HG02798 (cell line): ENCODE data around the gene THNSL1.

Source experiments
- ATAC-seq: cut with Tn5 transposase; IDR thresholded peaks from one replicate; pipeline ENCODE4 v1.9.1; 2021; ENCODE audit warnings: mild to moderate bottlenecking; ENCODE audit not compliant: unreplicated experiment, poor library complexity

The THNSL1 gene

DNA sequence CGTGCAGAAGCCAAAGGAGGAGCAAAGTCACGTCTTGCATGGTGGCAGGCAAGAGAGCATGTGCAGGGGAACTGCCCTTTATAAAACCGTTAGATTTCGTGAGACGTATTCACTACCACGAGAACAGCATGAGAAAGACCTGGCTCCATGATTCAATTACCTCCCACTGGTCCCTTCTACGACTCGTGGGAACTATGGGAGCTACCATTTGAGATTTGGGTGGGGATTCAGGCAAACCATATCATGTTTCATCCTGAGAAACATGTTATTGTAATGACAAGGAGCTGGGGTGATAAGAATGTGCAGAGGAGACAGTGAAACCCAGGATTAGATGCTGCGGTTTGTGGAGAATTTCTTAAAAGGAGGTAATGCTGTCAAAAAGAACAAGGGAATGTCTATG is 34.0 kb downstream of the THNSL1 start:
- ATAC-seq, result no peak

DNA sequence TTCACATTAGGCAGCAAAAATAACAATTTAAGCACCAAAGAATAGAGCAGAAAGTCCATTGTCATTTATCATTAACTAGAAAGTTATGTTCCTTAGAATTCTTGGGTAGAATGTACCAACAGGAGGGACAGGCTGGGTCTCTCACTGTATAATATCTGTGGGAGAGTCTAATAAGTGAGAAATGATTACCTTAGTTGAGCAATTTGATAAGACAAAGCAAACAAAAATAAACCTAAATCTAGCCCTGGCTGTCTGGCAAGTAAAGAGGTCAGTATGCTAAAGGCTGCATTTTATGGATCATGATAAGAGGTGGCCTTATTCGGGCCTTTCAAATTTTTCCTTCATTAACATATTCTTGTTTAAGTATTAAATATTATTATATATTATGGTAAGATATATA is 35.6 kb downstream of the THNSL1 start:
- no peak for ATAC-seq

DNA sequence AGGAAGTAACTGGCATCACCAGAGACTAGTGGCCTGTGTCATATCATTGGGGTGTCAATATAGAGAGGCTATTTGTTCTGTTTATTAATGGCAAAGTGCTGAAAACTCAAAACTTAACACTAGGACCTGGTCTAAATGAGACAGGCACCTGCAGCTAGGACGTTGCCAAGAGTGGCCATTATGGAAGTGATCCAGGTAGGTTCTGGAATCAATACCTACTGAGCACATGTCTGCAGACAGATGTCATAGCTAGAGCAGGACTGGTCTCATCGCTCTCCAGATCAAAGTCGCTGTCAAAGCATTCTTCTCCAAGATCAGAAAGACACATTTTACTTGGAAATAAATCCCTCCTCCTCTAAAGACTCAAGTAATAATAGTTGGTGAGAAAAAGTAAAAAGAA is 40.3 kb downstream of the THNSL1 start:
- no peak for ATAC-seq

DNA sequence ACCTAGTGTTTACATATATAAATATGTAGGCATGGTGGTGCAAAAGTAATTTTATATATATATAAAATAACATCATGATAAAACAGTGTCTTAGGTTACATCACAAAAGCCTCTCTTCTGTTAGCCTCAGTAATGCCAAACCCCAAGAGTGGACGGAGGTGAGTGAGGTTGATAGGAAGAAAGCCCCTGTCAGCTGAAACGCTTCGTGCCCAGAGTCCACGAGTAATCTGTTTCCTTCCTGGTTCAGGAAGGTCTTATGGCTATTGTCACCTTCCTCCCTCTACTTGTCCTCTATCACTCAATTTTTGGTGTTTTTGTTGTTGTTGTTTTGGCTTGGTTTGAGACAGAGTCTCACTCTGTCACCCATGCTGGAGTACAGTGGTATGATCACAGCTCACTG is 41.5 kb downstream of the THNSL1 start:
- ATAC-seq, result no peak

DNA sequence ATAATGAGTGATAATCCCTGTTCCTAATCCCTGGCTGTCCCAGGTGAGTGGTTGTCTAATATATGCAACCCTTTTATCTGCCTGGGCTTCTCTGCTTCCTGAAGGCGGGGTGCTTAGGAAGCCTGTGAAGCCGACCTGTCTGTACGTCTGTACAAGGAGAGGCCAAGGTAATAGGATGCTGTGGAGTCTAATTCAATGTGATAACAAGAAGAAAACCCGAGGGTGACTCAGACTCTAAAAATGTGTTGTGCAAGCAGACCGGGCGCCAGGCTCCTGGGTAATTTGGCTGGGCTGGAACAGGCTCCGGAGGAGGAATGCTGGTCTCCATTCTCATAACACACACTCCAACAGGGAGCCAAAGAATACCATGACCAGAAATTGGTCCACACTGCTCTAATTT is 43.6 kb downstream of the THNSL1 start:
- ATAC-seq, result no peak

DNA sequence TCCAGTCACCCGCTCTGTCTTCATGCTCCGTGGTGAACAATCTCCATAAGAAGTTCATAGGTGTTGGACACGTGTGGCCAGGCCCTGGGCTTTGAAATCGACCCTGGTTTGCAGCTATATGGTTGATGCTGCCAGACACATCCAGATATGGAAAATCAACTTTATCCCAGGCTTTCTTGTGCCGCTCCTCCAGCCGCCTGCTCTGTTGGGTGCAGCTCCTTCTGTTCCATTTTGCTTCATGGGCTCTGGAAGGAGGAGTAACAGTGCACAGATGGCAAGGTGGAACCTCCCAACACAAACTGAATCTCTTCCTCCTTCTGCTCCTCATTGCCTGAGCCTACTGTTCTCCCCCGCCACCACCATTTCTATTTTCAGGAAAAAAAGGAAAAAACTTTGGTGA is 44.7 kb downstream of the THNSL1 start:
- no peak for ATAC-seq

DNA sequence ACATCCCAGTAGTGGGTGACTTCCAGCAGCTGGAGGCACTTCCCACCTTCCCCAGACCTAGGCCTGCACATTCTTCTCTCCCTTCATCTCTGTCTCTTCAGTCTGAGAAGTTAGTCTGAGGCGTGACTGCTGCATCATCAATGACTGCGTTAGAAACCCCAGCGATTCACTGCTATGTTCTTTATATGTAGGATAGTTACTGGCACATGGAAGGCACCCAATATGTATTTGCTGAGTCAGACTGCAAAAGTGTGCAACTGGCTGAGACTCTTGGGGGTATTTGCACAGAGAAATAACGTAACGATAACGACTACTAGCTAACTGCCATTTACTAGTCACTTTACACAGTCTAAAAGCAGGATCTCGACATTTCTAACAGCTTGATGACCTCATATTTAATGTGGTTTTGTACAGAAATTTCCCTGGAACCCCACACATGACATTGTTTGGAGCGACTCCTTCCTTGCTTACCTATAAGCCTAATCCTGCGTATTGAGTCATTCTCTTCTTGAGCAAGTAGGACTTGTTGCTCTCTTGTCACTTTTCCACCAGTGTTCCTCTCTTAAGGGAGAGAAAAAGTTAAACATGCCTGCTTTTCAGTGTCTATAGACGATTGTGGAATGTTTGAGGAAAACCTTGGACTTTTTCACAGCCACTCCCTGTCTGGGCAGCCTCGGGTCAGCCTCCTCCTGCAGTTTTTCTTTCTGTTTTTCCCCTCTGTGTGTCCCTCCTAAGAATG is 45.5 kb downstream of the THNSL1 start:
- no peak for ATAC-seq

DNA sequence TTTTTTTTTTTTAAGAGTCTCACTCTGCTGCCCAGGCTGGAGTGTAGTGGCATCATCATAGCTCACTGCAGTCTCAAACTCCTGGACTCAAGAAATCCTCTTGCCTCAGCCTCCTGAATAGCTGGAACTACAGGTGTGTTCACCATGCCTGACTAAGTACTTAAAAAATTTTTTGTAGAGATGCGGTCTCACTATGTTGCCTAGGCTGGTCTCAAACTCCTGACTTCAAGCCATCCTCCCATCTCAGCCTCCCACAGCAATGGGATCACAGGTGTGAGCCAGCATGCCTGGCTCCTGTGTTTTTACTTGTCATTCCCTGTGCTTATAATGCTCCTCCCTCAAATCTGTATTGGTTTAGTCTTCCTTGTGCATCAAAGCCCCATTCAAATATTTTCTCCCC is 46.7 kb downstream of the THNSL1 start:
- no peak for ATAC-seq

DNA sequence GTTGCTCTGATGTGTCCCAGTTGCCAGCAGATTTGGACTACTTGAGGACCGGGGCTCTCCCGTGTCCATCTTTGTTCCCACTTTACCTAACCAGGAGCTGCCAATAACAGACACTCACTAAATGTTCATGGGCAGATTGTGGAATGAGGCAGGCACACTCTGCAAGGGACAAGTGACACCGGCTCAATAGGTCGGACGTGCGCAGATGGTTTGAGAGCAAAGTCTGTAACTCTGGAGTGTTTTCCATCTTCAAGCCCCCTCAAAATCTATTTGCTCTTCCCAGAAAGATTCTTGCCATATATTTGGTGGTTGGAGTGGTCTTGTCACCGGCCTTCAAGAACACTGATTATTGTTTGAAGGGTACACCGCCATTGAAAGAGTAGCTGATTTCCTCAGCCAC is 47.2 kb downstream of the THNSL1 start:
- no peak for ATAC-seq

DNA sequence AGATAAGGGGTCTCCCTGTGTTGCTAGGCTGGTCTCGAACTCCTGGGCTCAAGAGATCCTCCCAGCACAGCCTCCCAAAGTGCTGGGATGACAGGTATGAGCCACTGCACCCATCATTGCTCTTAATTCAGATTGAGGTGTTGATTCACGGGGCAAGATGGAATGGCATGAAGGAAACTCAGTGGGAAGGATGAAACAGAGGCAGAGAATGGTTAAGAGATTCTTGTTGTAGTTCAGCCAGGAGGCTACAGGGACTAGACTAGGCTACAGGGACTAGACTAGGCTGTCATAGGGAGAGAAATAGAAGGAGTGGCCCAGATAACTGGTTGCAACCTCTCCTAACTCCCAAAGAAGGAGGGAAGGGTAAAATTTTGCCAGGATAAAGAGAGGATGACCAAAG is 48.0 kb downstream of the THNSL1 start:
- no peak for ATAC-seq

DNA sequence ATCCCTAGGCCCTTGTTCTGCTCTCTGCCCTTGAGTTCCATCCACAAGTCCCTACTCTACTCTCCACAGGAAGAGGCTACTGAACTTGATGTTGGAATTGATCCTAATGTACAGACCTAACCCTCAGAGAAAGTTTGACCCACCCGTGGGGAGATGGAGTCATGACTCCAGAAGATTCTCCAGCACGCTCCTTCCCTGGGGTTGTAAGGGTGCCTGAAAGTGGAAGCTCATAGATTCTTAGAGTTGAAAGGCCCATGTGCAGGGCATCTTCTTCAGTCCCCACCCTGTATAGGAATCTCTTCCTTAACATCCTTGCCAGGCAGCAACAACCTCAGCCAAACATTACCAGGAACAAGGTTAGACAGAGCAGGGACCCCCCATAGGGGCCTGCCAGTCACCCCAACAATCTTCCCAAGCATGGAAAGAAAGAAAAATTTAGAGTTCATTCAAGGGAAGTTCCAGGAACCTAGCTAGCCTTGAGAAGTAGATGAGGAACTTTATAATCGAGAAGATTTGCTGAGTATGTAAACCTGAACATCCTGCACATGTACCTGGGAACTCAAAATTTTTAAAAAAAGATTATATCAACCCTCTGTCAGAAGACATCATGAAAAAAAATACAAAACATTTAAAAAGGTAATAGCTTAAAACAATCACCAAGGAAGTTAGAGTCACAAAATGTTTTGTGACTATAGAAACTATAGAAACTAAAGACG is 49.5 kb downstream of the THNSL1 start:
- ATAC-seq, result no peak

DNA sequence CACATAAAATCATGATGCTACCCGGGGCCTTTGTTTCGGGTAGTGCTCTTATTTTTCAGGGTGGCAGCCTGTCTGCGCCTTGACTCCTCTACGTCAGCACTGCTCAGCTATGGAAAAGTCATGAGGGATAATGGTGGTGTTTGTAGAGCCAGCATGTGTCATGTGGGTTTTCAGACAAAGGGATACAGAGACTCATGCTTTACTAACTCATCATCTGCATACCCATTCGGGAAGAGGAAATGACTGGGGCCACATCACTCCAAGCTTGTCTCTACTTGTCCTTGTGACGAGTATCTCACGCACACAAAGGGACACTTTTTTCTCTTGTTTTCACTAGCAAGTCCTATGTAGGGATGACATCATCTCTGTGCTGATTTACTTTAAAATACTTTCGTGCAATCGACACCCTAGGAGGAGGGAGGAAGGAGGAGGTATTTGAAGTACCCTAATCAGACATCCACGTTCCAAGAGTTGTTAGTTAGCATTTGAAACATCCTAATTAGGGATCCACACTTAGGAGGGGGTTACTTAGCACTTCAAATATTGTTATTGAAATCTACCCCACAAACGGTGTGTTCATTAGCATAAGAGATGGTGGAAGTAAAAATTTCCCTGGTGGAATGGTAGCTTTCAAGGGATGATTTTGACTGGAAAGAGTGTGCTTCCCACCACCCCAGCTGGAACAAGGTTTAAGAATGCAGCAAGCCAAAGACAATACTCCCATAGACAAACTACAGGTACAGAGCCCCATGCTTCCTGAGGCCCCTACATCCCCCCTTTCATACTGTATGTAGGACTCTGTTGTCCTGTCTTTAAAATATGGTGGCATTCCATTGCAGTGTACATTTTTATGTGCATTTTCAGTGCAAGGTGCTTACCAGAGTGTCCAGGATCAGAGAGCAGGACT is 52.0 kb downstream of the THNSL1 start:
- no peak for ATAC-seq

DNA sequence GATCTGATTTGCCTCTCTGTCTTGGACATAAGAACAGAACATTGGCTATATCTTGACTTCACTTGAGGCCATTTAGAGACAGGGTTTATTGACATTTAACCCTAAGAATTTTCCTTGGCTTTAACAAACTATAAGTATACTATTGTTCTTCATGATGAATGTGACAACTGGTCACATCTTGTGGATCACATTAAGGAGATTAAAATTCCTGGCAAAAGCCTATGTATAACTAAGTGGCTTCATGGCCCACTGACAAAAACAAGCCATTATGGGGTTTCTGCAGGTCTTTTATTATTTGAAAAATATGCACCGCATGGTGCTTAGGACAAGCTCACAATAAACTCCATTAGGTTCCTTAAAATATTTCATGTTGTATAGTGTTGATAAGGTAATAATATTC is 54.8 kb downstream of the THNSL1 start:
- no peak for ATAC-seq

DNA sequence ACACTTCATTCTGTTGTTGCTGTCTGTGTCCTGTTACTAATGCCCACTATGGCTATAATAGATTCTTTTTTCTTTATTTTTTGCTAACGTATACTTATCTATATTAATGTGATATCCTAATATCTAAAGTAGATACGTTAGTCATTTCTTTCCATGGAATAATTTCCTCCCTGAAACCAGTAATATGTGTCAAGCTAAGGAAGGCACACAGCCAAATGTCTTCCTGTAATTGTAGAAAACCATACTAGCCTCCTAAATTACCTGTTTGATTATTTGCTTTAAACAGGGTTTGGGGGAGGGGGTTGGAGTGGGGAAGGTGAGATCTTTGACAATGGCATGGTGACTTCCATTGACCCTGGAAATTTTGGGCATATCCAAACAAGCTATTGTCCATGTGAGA is 56.4 kb downstream of the THNSL1 start:
- no peak for ATAC-seq

DNA sequence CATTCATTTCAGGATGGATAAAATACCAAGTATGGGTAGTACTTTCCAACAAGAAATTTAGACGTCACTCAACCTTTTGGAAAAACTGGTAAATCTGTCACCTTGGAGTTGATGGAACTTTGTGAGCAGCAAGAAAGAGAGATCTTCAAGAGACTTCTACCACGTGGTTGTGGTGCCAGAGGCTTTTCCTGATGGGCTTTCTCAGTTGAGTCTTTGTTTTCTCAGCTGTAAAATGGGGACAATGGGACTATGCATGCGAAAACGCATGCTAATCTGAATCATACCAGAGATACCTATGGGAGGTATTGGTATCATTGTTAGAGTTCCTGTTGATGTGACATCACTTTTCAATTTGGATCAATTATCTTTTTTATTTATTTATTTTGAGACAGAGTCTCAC is 59.4 kb downstream of the THNSL1 start:
- no peak for ATAC-seq
